Measurements from ENCODE around the gene SHB. TPM values are rescaled to one million over a fixed set of nuclear protein-coding genes. Genes with fewer than 3 reads are reported as not detected.

The SHB gene
- total and polyA plus RNA-seq, 2 of the 8 experiments (the other 6 are each of a cell fraction or from before 2014, with no cell fraction given), result 4.1 to 12.6 TPM

- H4K5ac ChIP-seq (ENCODE audit: insufficient read length, low read depth, low read length), result peak overlapping the region; percentile 54
- H4K91ac ChIP-seq (replicated peaks; ENCODE audit: insufficient read length, low read length), result peak overlapping the region; percentile 95
- peak overlapping the region; percentile 100 for H2BK20ac ChIP-seq (ENCODE audit: low read length)
- 7% methylated on average over 13 of the region's 13 CpGs; no CpG with 5 or more reads in 1 of the 2 experiments for WGBS, 2 experiments (ENCODE audit: extremely low coverage in 1 of 2, insufficient coverage in 1 of 2, insufficient read length in 1 of 2, insufficient replicate concordance in 2 of 2, low coverage in 1 of 2, low lambda C conversion rate in 2 of 2, missing lambda C conversion rate in 1 of 2)
- H2BK12ac ChIP-seq (ENCODE audit: low read depth, low read length), result peak overlapping the region; percentile 99
- H3K27ac ChIP-seq (ENCODE audit: low read depth, low read length), result peak overlapping the region; percentile 83
- no peak overlapping the region for H3K23ac ChIP-seq (ENCODE audit: insufficient read length)
- peak overlapping the region; percentile 96 for H2BK120ac ChIP-seq (replicated peaks; ENCODE audit: low read depth, low read length)
- H3K56ac ChIP-seq (replicated peaks; ENCODE audit: insufficient read length, low read depth, low read length), result no peak overlapping the region
- DNase-seq (ENCODE audit: low read depth in 1 of 2, low spot score in 2 of 2) (peak; percentile 80 to 97), FAIRE-seq (peak; percentile 97)
- ChIA-PET POLR2A (ENCODE audit: partially characterized antibody) (interaction anchor here (0.9 to 3.9 kb wide), 18 partner anchors 9 to 111 kb away, joined by 3 to 24 read pairs (median 6); no protein-coding TSS in a partner anchor), CTCF (ENCODE audit: partially characterized antibody) (interaction anchor here (0.6 to 6.9 kb wide), 40 partner anchors 8 to 344 kb away, joined by 3 to 59 read pairs (median 5); partner anchors contain the start of gene SHB)
- H3K9me3 ChIP-seq (ENCODE audit: insufficient read depth in 2 of 2, low read depth in 1 of 2, low read length in 1 of 2), result no peaks in the 10 kb centered on the region
- H3K36me3 ChIP-seq (ENCODE audit: control insufficient read depth in 2 of 4, insufficient read depth in 4 of 4, low read length in 3 of 4), result no peaks in the 10 kb centered on the region
- no peaks in the 10 kb centered on the region for H4K20me1 ChIP-seq (replicated peaks in 1 of 2; ENCODE audit: control insufficient read depth in 1 of 2, insufficient read depth in 2 of 2, low read length in 2 of 2)
- peak overlapping the region; percentile 94 for H2BK5ac ChIP-seq (ENCODE audit: low read depth, low read length)
- peaks cover 31 to 60% (median 39%) of the 10 kb centered on the region in 4 experiments for H3K4me1 ChIP-seq (replicated peaks in 1 of 4; ENCODE audit: control insufficient read depth in 3 of 4, insufficient read depth in 4 of 4, low read length in 3 of 4)
- H3K4ac ChIP-seq (replicated peaks; ENCODE audit: insufficient read length, low read depth, low read length), result peak overlapping the region; percentile 55
- no peaks in the 10 kb centered on the region for H3K23me2 ChIP-seq (ENCODE audit: low read depth, low read length)
- H3K4me3 ChIP-seq (ENCODE audit: extremely low read depth in 1 of 4, insufficient read depth in 2 of 4, low read depth in 3 of 4, low read length in 4 of 4), result peak overlapping the region in 2 of 4 experiments; percentile 17 to 37; a peak in 2 of 8 replicates
- peak overlapping the region; percentile 95; the same call in 1 of the 2 replicates for H2AK5ac ChIP-seq (ENCODE audit: low read depth, low read length)
- H3K27me3 ChIP-seq (replicated peaks in 1 of 4; ENCODE audit: control insufficient read depth in 3 of 4, extremely low read depth in 1 of 4, insufficient read depth in 3 of 4, low read length in 3 of 4), result no peaks in the 10 kb centered on the region
- H3K9ac ChIP-seq (replicated peaks in 1 of 4; ENCODE audit: extremely low read depth in 1 of 4, low read depth in 3 of 4, low read length in 3 of 4), result peak overlapping the region in 1 of 4 experiments; percentile 14; a peak in 1 of 7 replicates
- no peak overlapping the region for H4K8ac ChIP-seq (ENCODE audit: extremely low read depth, insufficient read depth, low read length)
- peaks cover 9% of the 10 kb centered on the region; the same call in 1 of the 2 replicates for H3K79me1 ChIP-seq (ENCODE audit: low read depth, low read length)
- peak overlapping the region; percentile 53 to 59 for H3K4me2 ChIP-seq (ENCODE audit: insufficient read depth in 1 of 2, low read depth in 2 of 2, low read length in 2 of 2)
- peak overlapping the region; percentile 76 for H3K18ac ChIP-seq (ENCODE audit: extremely low read depth, low read length)
- H3K79me2 ChIP-seq (ENCODE audit: control insufficient read depth in 1 of 2, insufficient read depth in 2 of 2, low read length in 2 of 2), result peaks cover 0 to 5% of the 10 kb centered on the region in 2 experiments; a peak in 1 of 4 replicates
- no peak overlapping the region for H3K14ac ChIP-seq (ENCODE audit: insufficient read length)
- no peak overlapping the region for H2AFZ ChIP-seq (ENCODE audit: low read length)
- peak overlapping the region; percentile 72; the same call in 1 of the 2 replicates for H2BK15ac ChIP-seq (ENCODE audit: low read length)
- no peak for TF ChIP-seq TAF7 (optimal IDR thresholded peaks at IDR 0.05; ENCODE audit: borderline replicate concordance, low read depth, low read length)
- no peak for TF ChIP-seq HDAC6 (IDR thresholded peaks at IDR 0.05; ENCODE audit: low read depth, low read length)
- peak; percentile 80 to 90 for TF ChIP-seq RAD21 (IDR thresholded peaks at IDR 0.05 in 1 of 2, conservative IDR thresholded peaks at IDR 0.05 in 1 of 2; ENCODE audit: low read depth in 2 of 2, low read length in 2 of 2)
- TF ChIP-seq CEBPB (IDR thresholded peaks at IDR 0.05; ENCODE audit: low read depth, low read length), result peak; percentile 10; the same call in 1 of the 2 replicates
- peak; percentile 42; the same call in 1 of the 2 replicates for TF ChIP-seq POLR2AphosphoS5 (IDR thresholded peaks at IDR 0.05; ENCODE audit: low read depth, low read length)
- peak; percentile 85 for TF ChIP-seq TCF12 (IDR thresholded peaks at IDR 0.05; ENCODE audit: low read depth, low read length)
- peak; percentile 94 for TF ChIP-seq SP1 (IDR thresholded peaks at IDR 0.05; ENCODE audit: low read depth, low read length)
- no peak; a peak in 1 of 3 replicates for TF ChIP-seq POLR2A (IDR thresholded peaks at IDR 0.05; ENCODE audit: control extremely low read depth in 1 of 2, low read depth in 2 of 2, low read length in 2 of 2)
- no peak for TF ChIP-seq BACH1 (IDR thresholded peaks at IDR 0.05; ENCODE audit: low read length)
- TF ChIP-seq ZNF274 (IDR thresholded peaks at IDR 0.05; ENCODE audit: borderline replicate concordance, extremely low read depth, low read length), result no peak
- TF ChIP-seq EP300 (IDR thresholded peaks at IDR 0.05; ENCODE audit: borderline replicate concordance in 1 of 2, low read depth in 2 of 2, low read length in 2 of 2), result peak; percentile 26 to 97
- TF ChIP-seq CHD2 (IDR thresholded peaks at IDR 0.05; ENCODE audit: low read length), result no peak
These were observed 51.7 kb downstream of the SHB start for GRCh38 chr9:38017149-38017884.
